VCaP (cell line): Measurements from ENCODE around the gene MACROD2.

Source experiments
- H3K27ac ChIP-seq: fragments of 450-650 bp; 2 replicates; pipeline ENCODE4 v1.5.1; 2017
- CTCF ChIP-seq: fragments of 450-650 bp; conservative IDR thresholded peaks from 2 replicates; pipeline ENCODE4 v1.5.1; 2017; ENCODE audit warnings: mild to moderate bottlenecking, moderate library complexity

Gene MACROD2

DNA sequence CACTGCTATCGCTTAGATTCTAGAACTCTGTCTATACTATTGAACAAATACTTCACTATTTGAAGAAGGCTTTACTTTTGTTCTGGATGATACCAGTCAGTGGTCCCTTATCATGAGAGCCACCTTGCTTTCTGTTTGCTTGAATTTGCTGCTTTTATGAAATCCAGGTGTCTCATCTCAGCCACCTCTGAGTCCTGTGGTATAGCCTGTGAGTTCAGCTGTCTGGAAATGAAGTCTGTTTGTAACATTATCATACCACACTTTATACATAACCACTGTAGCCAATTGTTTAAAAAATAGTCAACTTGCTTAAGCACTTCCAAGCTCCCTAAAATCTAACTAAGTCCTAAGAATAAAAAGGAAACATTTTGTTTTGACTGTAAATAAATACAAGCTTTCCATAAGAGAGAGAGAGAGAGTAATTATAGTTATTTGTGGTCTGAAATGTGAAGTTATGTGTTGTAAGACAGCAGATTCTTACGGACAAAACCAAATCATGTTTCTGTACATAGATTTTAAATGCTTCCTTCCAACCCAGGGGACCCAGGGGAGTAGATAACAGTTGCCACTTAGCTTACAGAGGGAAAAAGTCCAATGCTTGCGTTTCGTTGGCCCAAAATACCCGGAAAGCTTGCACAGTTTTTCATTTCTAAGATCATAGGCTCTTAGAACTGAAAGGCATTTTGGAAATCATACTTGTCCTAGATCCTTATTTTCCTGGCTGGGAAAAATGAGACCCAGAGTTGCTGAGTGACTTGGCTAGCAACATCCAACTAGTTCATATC, 1449.9 kb downstream of the MACROD2 start:
- TF ChIP-seq CTCF = no peak
- no peak overlapping the region for H3K27ac ChIP-seq

GRCh38 chr20:15446373-15446772, 1451.1 kb downstream of the MACROD2 start:
- TF ChIP-seq CTCF = no peak
- H3K27ac ChIP-seq = no peak overlapping the region

DNA sequence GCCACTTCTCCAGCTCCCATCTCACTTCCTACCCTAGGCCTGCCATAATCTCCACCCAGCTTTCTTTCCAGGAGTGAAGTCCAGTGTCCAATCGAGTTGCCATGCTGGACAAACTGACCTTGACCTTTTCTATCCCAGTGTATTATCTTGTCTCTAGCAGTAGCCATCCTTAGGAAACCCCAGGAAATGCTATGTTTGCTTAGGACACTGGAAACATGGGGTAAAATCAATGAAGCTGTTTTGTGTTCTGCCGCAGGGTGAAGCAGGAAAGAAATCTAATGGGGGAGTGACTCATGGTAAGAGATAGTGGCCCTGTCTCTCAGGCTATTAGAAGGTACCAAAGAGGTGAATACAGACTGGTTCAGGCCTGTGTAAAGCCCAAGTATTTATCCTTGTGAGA, 1452.2 kb downstream of the MACROD2 start:
- no peak overlapping the region for H3K27ac ChIP-seq
- TF ChIP-seq CTCF = no peak

DNA sequence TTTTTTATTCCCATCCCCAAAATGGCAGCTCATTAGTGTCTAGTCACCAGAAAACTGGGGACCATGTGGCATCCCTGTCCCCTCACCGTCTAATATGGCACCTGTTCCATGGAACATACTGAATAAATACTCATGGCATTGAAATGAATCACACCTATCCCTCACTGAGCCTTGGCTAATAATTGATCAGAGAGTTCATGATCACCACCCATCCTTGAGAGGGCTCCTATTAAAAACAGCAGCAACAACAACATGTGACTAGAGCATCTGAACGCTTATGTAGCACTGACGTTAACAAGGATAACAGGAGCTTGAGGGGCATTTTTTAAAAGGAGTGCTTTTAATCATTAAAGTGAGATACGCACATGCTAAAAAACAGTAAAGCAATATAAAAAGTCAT, 1453.7 kb downstream of the MACROD2 start:
- no peak for TF ChIP-seq CTCF
- H3K27ac ChIP-seq = no peak overlapping the region

DNA sequence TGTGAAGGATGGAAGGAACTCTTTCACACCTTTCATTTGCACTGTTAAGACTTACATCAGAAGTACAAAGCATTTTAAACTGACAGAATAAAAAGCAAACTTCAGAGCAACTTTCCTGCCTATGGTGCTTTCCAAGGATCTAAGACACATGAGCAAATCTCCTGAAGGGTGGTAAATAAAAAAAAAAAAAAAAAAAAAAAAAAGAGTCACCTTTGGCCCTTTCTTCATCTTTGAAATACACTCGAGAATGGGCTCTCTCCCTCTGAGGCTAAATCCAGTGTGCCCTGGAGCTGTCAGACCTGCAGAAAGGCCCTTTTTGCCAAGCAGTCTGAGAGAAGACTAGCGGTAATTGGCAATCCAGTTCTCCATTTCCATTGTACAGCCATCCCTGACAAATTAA, 1455.9 kb downstream of the MACROD2 start:
- no peak overlapping the region for H3K27ac ChIP-seq
- no peak for TF ChIP-seq CTCF

- H3K27ac ChIP-seq = no peak overlapping the region
- TF ChIP-seq CTCF = no peak
These were observed 1460.0 kb downstream of the MACROD2 start for GRCh38 chr20:15455279-15455678.

DNA sequence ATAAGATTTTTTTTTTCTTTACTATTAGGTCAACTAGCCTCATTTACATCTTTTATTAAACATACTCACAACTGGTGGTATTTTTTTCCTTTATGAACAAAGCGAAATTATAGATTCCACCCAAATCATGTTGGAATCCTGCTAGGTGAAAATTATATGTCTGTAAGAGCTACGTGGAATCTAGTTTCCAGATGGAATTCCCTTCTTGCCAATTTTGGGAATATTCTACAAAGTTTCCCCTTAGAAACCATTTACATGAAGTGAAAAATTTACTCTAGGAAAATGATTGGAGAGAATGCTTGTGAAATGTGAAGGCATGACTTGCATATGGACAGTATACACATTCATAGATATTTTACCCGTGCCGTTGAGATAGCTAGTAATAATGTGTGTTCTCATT, 1466.6 kb downstream of the MACROD2 start:
- H3K27ac ChIP-seq = no peak overlapping the region
- no peak for TF ChIP-seq CTCF
